CD14-positive monocyte (primary cell): ENCODE results near the gene BCKDHB. TPM values are rescaled to one million over a fixed set of nuclear protein-coding genes. Genes with fewer than 3 reads are reported as not detected.

Experiments used
- DNase-seq, 3 donors: peaks; one replicate each; pipeline ENCODE4 v3.0.0-alpha.2; 2011 to 2022
- H2AFZ ChIP-seq: 2 replicates; pipeline ENCODE4 v1.6.0; 2012; ENCODE audit warnings: mild to moderate bottlenecking, low read depth, low read length, inconsistent platforms; ENCODE audit not compliant: insufficient read depth, poor library complexity, severe bottlenecking
- H3K27ac ChIP-seq, 2 donors: 1 replicate in 1 of 2; 2 replicates in 1 of 2; pipeline ENCODE4 v1.5.1; 2012 to 2013; ENCODE audit warnings: low read length in 2 of 2, control low read depth in 1 of 2, inconsistent platforms in 1 of 2, low read depth in 1 of 2, mild to moderate bottlenecking in 1 of 2
- H3K27me3 ChIP-seq, 2 donors: one replicate each; pipeline versions ENCODE4 v1.6.0 to v1.6.1; 2011 to 2013; ENCODE audit warnings: low read length in 2 of 2; ENCODE audit not compliant: control insufficient read depth in 2 of 2, insufficient read depth in 2 of 2
- H3K36me3 ChIP-seq, 2 donors: replicated peaks in 1 of 2; 1 replicate in 1 of 2; 2 replicates in 1 of 2; pipeline versions ENCODE4 v1.5.1 to v1.6.1; 2012 to 2013; ENCODE audit warnings: low read length in 2 of 2, control low read depth in 1 of 2, inconsistent platforms in 1 of 2, mild to moderate bottlenecking in 1 of 2; ENCODE audit not compliant: insufficient read depth in 2 of 2, control insufficient read depth in 1 of 2
- H3K4me1 ChIP-seq, 2 donors: 1 replicate in 1 of 2; 2 replicates in 1 of 2; pipeline versions ENCODE4 v1.5.1 to v1.6.1; 2012 to 2013; ENCODE audit warnings: low read length in 2 of 2, control low read depth in 1 of 2, inconsistent platforms in 1 of 2, mild to moderate bottlenecking in 1 of 2, moderate library complexity in 1 of 2; ENCODE audit not compliant: insufficient read depth in 2 of 2, control insufficient read depth in 1 of 2
- H3K4me2 ChIP-seq: replicated peaks from 2 replicates; pipeline ENCODE3; 2012; ENCODE audit warnings: low read length, moderate library complexity, mild to moderate bottlenecking; ENCODE audit not compliant: poor library complexity, severe bottlenecking; ENCODE audit errors: extremely low read depth
- H3K4me3 ChIP-seq, 3 experiments: fragments of 200-600 bp in 1 of 3; sonication (generic) in 1 of 3; replicated peaks in 1 of 3; 1 replicate in 2 of 3; 2 replicates in 1 of 3; pipeline ENCODE4 v1.5.1; 2011 to 2013; ENCODE audit warnings: low read length in 3 of 3, mild to moderate bottlenecking in 3 of 3, control low read depth in 2 of 3, low read depth in 2 of 3, inconsistent platforms in 1 of 3, moderate library complexity in 1 of 3
- H3K79me2 ChIP-seq: 2 replicates; pipeline ENCODE4 v1.6.0; 2012; ENCODE audit warnings: mild to moderate bottlenecking, control low read depth, inconsistent platforms, low read length, moderate library complexity; ENCODE audit not compliant: insufficient read depth
- H3K9ac ChIP-seq: 2 replicates; pipeline ENCODE4 v1.6.0; 2017; ENCODE audit warnings: low read length, mild to moderate bottlenecking; ENCODE audit not compliant: insufficient read depth, poor library complexity, severe bottlenecking
- H3K9me3 ChIP-seq, 2 donors: replicated peaks in 1 of 2; 1 replicate in 1 of 2; 2 replicates in 1 of 2; pipeline versions ENCODE4 v1.5.1 to v1.6.1; 2012 to 2013; ENCODE audit warnings: low read length in 2 of 2, control low read depth in 1 of 2; ENCODE audit not compliant: control insufficient read depth in 1 of 2, insufficient read depth in 1 of 2
- H4K20me1 ChIP-seq: 2 replicates; pipeline ENCODE4 v1.6.0; 2012; ENCODE audit warnings: mild to moderate bottlenecking, low read length, control low read depth, moderate library complexity; ENCODE audit not compliant: insufficient read depth
- H3K27ac Mint-ChIP-seq, 7 donors: one replicate each; pipeline ENCODE4 v1.8.0; 2020; ENCODE audit warnings: mild to moderate bottlenecking in 7 of 7, mixed read lengths in 7 of 7, moderate library complexity in 6 of 7, inconsistent platforms in 2 of 7
- H3K27me3 Mint-ChIP-seq, 3 donors: one replicate each; pipeline ENCODE4 v1.8.0; 2021 to 2022; ENCODE audit warnings: low read depth in 3 of 3, mild to moderate bottlenecking in 3 of 3, mixed read lengths in 3 of 3, moderate library complexity in 3 of 3, inconsistent platforms in 1 of 3
- H3K36me3 Mint-ChIP-seq, 2 donors: one replicate each; pipeline ENCODE4 v1.8.0; 2020; ENCODE audit warnings: mixed read lengths in 2 of 2, inconsistent platforms in 1 of 2, mild to moderate bottlenecking in 1 of 2
- H3K4me1 Mint-ChIP-seq: one replicate; pipeline ENCODE4 v1.8.0; 2020; ENCODE audit warnings: mild to moderate bottlenecking, mixed read lengths
- H3K4me3 Mint-ChIP-seq, 2 donors: one replicate each; pipeline ENCODE4 v1.8.0; 2020; ENCODE audit warnings: mild to moderate bottlenecking in 2 of 2, mixed read lengths in 2 of 2, moderate library complexity in 1 of 2
- H3K9me3 Mint-ChIP-seq, 7 donors: one replicate each; pipeline ENCODE4 v1.8.0; 2020 to 2022; ENCODE audit warnings: mixed read lengths in 7 of 7, mild to moderate bottlenecking in 6 of 7, moderate library complexity in 6 of 7, inconsistent platforms in 2 of 7
- CTCF ChIP-seq: fragments of 200-600 bp; IDR thresholded peaks from one replicate; pipeline ENCODE4 v1.8.0; 2022; ENCODE audit warnings: antibody characterized with exemption, mild to moderate bottlenecking
- WGBS: methylation state at CpG from one replicate; pipeline ENCODE4 v1.1.5; 2013; ENCODE audit warnings: missing lambda C conversion rate; ENCODE audit not compliant: insufficient coverage; 5-methylcytosine and 5-hydroxymethylcytosine counted together
- intact Hi-C, 2 donors: fragments of 100-400 bp; cut with micrococcal nuclease; formaldehyde crosslinking; loops; one replicate each; pipeline versions ENCODE4 v1.15.0 to v1.15.1; 2023
- polyA plus RNA-seq, 3 donors: library from polyadenylated mRNA; depleted of rRNA in 1 of 3; unstranded in 2 of 3; stranded (reverse) in 1 of 3; fragments of 300-500 nt in 2 of 3; fragments of >200 nt in 1 of 3; fragmentation: Illumina TruSeq in 2 of 3; gene quantifications; 1 replicate in 2 of 3; 2 replicates in 1 of 3; pipeline ENCODE4 v1.2.3, GENCODE V29; 2012 to 2021

The BCKDHB gene
- polyA plus RNA-seq, 3 donors: 1.8 to 4.6 (median 4.0) TPM

- no peak overlapping the region for H3K27ac ChIP-seq
- no peaks in the 10 kb centered on the region for H3K27me3 ChIP-seq
- no peak overlapping the region for H3K4me3 ChIP-seq
- no CpG with 5 or more reads among the region's 1 CpG for WGBS
- no peaks in the 10 kb centered on the region for H3K4me1 ChIP-seq
- no peak overlapping the region for H3K27ac Mint-ChIP-seq
- H3K4me3 Mint-ChIP-seq: no peak overlapping the region
- intact Hi-C loops: no loop called here
- H3K36me3 Mint-ChIP-seq: peaks cover 16 to 19% of the 10 kb centered on the region in 2 donors
- no peaks in the 10 kb centered on the region for H3K4me1 Mint-ChIP-seq
- H3K9ac ChIP-seq: no peak overlapping the region
- no peak overlapping the region for H3K4me2 ChIP-seq
- no peaks in the 10 kb centered on the region for H3K27me3 Mint-ChIP-seq
- H3K9me3 Mint-ChIP-seq: no peaks in the 10 kb centered on the region
- no peak overlapping the region for H2AFZ ChIP-seq
- DNase-seq: no peak
- no peaks in the 10 kb centered on the region for H3K9me3 ChIP-seq
- no peaks in the 10 kb centered on the region for H3K36me3 ChIP-seq
- TF ChIP-seq CTCF: no peak
- H3K79me2 ChIP-seq: no peaks in the 10 kb centered on the region
- H4K20me1 ChIP-seq: no peaks in the 10 kb centered on the region
Observed at GRCh38 chr6:80203283-80203682, 96.8 kb downstream of the BCKDHB start.

- Mint-ChIP-seq H3K27ac (no peak overlapping the region), H3K4me3 (no peak overlapping the region), H3K27me3 (no peaks in the 10 kb centered on the region), H3K36me3 (peaks cover 16% of the 10 kb centered on the region in 2 donors), H3K9me3 (no peaks in the 10 kb centered on the region), H3K4me1 (peaks cover 8% of the 10 kb centered on the region)
- Histone ChIP-seq H3K27ac (no peak overlapping the region), H2AFZ (no peak overlapping the region), H3K4me1 (peaks cover 3 to 9% of the 10 kb centered on the region in 2 donors), H4K20me1 (no peaks in the 10 kb centered on the region), H3K4me2 (no peak overlapping the region), H3K9ac (no peak overlapping the region), H3K79me2 (no peaks in the 10 kb centered on the region), H3K9me3 (no peaks in the 10 kb centered on the region), H3K27me3 (no peaks in the 10 kb centered on the region), H3K4me3 (no peak overlapping the region), H3K36me3 (no peaks in the 10 kb centered on the region)
- intact Hi-C loops: no loop called here
- WGBS: 100% methylated on average over 1 of the region's 4 CpGs
- TF ChIP-seq CTCF: no peak
- no peak for DNase-seq
Observed at GRCh38 chr6:80205404-80205803, 98.9 kb downstream of the BCKDHB start.
